ENCODE measurements around the gene PDPR. TPM values are rescaled to one million over a fixed set of nuclear protein-coding genes. Genes with fewer than 3 reads are reported as not detected.
"Not testable (repeated sequence)": the region's sequence is repeated elsewhere in the genome, so short reads cannot be mapped to it uniquely, and the experiment has no call there.

The PDPR gene
- total and polyA plus RNA-seq, 2 of the 4 experiments (the other 2 are of a cell fraction) = 12.2 to 19.4 TPM

DNA sequence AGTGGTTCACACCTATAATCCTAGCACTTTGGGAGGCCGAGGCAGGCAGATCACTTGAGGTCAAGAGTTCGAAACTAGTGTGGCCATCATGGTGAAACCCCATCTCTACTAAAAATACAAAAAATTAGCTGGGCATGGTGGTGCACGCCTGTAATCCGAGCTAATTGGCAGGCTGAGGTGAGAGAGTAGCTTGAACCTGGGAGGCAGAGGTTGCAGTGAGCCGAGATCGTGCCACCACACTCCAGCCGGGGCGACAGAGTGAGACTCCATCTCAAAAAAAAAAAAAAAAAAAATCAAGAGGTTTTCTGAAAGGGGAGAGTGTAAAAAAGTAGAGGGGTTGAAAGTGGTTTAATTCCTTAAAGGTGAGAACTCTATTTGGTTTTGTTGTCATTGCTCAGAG is 21.7 kb downstream of the PDPR start:
- H3K9me1 ChIP-seq (ENCODE audit: insufficient read depth, low read length); POLR2A ChIA-PET (ENCODE audit: unreplicated experiment); H3K27ac ChIP-seq (ENCODE audit: insufficient read depth, low read length); H4K91ac ChIP-seq (ENCODE audit: insufficient read depth, low read depth, low read length); H3K18ac ChIP-seq (ENCODE audit: low read depth, low read length); H4K20me1 ChIP-seq (ENCODE audit: insufficient read depth, low read length); H3K79me1 ChIP-seq (ENCODE audit: low read depth in 1 of 2, low read length in 2 of 2); H4K5ac ChIP-seq (ENCODE audit: low read depth, low read length); H2AK5ac ChIP-seq (ENCODE audit: low read depth, low read length); H3K14ac ChIP-seq (replicated peaks; ENCODE audit: low read depth, low read length); ATAC-seq (ENCODE audit: low read depth); H3K4me1 ChIP-seq (ENCODE audit: control insufficient read depth, insufficient read depth, low read length); H3K56ac ChIP-seq (ENCODE audit: extremely low read depth, insufficient read depth, low read length); H3K9me3 ChIP-seq (ENCODE audit: control insufficient read depth, insufficient read depth, low read length); BruUV-seq (replicated peaks); H3K23ac ChIP-seq (ENCODE audit: low read depth, low read length); intact Hi-C loops (cut with micrococcal nuclease); H2BK120ac ChIP-seq (ENCODE audit: low read depth, low read length); H2BK20ac ChIP-seq (ENCODE audit: low read depth, low read length); H2AFZ ChIP-seq (replicated peaks; ENCODE audit: low read length, poor library complexity); H3K9ac ChIP-seq (ENCODE audit: low read depth, low read length); H2BK5ac ChIP-seq (ENCODE audit: low read depth, low read length, poor library complexity, severe bottlenecking); H3K4me3 ChIP-seq (ENCODE audit: insufficient read depth, low read depth, low read length); H3K27me3 ChIP-seq (ENCODE audit: control insufficient read depth, insufficient read depth, low read length); H2BK15ac ChIP-seq (ENCODE audit: low read depth, low read length); DNase-seq; H3K4me2 ChIP-seq (ENCODE audit: low read depth, low read length); in situ Hi-C loops (cut with MboI; ENCODE audit: low sequenced_read_pairs); dilution Hi-C loops (cut with HindIII; ENCODE audit: low sequenced_read_pairs, unreplicated experiment); H4K8ac ChIP-seq (ENCODE audit: low read depth in 2 of 2, low read length in 2 of 2); H2AK9ac ChIP-seq (replicated peaks; ENCODE audit: low read depth, low read length, poor library complexity); H3K4ac ChIP-seq (ENCODE audit: low read depth, low read length); CTCF ChIA-PET: not testable (repeated sequence)
- 100% methylated on average over 2 of the region's 8 CpGs; no CpG with 5 or more reads in 1 of the 2 experiments for WGBS, 2 experiments (ENCODE audit: extremely low coverage in 2 of 2, insufficient read length in 1 of 2)
- H3K36me3 ChIP-seq (ENCODE audit: control insufficient read depth, insufficient read depth, low read length) = peaks cover 31% of the 10 kb centered on the region

DNA sequence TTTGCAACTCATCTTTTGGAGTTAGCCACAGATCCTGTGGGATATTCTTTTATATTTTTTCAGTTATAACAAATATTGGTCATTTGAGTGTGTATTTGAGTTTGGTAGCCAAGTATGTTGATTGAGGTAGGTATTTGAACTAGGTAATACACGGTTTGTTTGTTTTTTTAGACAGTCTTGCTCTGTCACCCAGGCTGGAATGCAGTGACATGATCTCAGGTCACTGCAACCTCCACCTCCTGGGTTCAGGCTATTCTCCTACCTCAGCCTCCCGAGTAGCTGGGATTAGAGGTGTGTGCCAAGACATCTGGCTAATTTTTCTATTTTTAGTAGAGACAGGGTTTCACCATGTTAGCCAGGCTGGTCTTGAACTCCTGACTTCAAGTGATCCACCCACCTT is 22.5 kb downstream of the PDPR start:
- H2AK5ac ChIP-seq (ENCODE audit: low read depth, low read length); H2BK15ac ChIP-seq (ENCODE audit: low read depth, low read length); H2AK9ac ChIP-seq (replicated peaks; ENCODE audit: low read depth, low read length, poor library complexity); H2BK20ac ChIP-seq (ENCODE audit: low read depth, low read length); DNase-seq; in situ Hi-C loops (cut with MboI; ENCODE audit: low sequenced_read_pairs); H3K14ac ChIP-seq (replicated peaks; ENCODE audit: low read depth, low read length); H4K91ac ChIP-seq (ENCODE audit: insufficient read depth, low read depth, low read length); H3K79me1 ChIP-seq (ENCODE audit: low read depth in 1 of 2, low read length in 2 of 2); H3K9me1 ChIP-seq (ENCODE audit: insufficient read depth, low read length); H3K4me2 ChIP-seq (ENCODE audit: low read depth, low read length); H3K4ac ChIP-seq (ENCODE audit: low read depth, low read length); POLR2A ChIA-PET (ENCODE audit: unreplicated experiment); H3K23ac ChIP-seq (ENCODE audit: low read depth, low read length); intact Hi-C loops (cut with micrococcal nuclease); H4K8ac ChIP-seq (ENCODE audit: low read depth in 2 of 2, low read length in 2 of 2); H3K4me3 ChIP-seq (ENCODE audit: insufficient read depth, low read depth, low read length); H3K56ac ChIP-seq (ENCODE audit: extremely low read depth, insufficient read depth, low read length); H3K4me1 ChIP-seq (ENCODE audit: control insufficient read depth, insufficient read depth, low read length); H2BK5ac ChIP-seq (ENCODE audit: low read depth, low read length, poor library complexity, severe bottlenecking); H3K18ac ChIP-seq (ENCODE audit: low read depth, low read length); H4K5ac ChIP-seq (ENCODE audit: low read depth, low read length); H4K20me1 ChIP-seq (ENCODE audit: insufficient read depth, low read length); H3K9me3 ChIP-seq (ENCODE audit: control insufficient read depth, insufficient read depth, low read length); ATAC-seq (ENCODE audit: low read depth); dilution Hi-C loops (cut with HindIII; ENCODE audit: low sequenced_read_pairs, unreplicated experiment); CTCF ChIA-PET; H3K9ac ChIP-seq (ENCODE audit: low read depth, low read length); H3K27me3 ChIP-seq (ENCODE audit: control insufficient read depth, insufficient read depth, low read length); BruUV-seq (replicated peaks); H2BK120ac ChIP-seq (ENCODE audit: low read depth, low read length); H3K27ac ChIP-seq (ENCODE audit: insufficient read depth, low read length); H2AFZ ChIP-seq (replicated peaks; ENCODE audit: low read length, poor library complexity): not testable (repeated sequence)
- no CpG with 5 or more reads among the region's 2 CpGs for WGBS, 2 experiments (ENCODE audit: extremely low coverage in 2 of 2, insufficient read length in 1 of 2)
- H3K36me3 ChIP-seq (ENCODE audit: control insufficient read depth, insufficient read depth, low read length) = peaks cover 35% of the 10 kb centered on the region
